ENCODE measurements around the gene CAPS. TPM values are rescaled to one million over a fixed set of nuclear protein-coding genes. Genes with fewer than 3 reads are reported as not detected.

The CAPS gene
- polyA plus RNA-seq, 2 of the 4 experiments (the other 2 are of a cell fraction), result 1.4 to 1.7 TPM

GRCh38 chr19:5918463-5919079 lies 4.5 kb downstream of the CAPS start:
- no peak for TF ChIP-seq HMGXB4 (CRISPR knock-in tag; IDR thresholded peaks at IDR 0.05; ENCODE audit: borderline replicate concordance)
- no peak for TF ChIP-seq NFE2L2 (conservative IDR thresholded peaks at IDR 0.05; ENCODE audit: low read length)
- TF ChIP-seq JUNB (IDR thresholded peaks at IDR 0.05), result no peak
- no peak for TF ChIP-seq KDM5A (IDR thresholded peaks at IDR 0.05)
- TF ChIP-seq ZC3H11A (IDR thresholded peaks at IDR 0.05), result no peak
- no peak for TF ChIP-seq RCOR1 (IDR thresholded peaks at IDR 0.05; ENCODE audit: low read depth, low read length)
- no peak for TF ChIP-seq RAD21 (conservative IDR thresholded peaks at IDR 0.05 in 1 of 2, IDR thresholded peaks at IDR 0.05 in 1 of 2)
- TF ChIP-seq POLR2AphosphoS2 (conservative IDR thresholded peaks at IDR 0.05; ENCODE audit: low read length), result no peak
- CTCF ChIA-PET, result interaction anchor here (0.6 kb wide), 1 partner anchor 72 kb away, joined by 3 read pairs; no protein-coding TSS in a partner anchor
- ATAC-seq, result no peak
- H3K4me2 ChIP-seq, result no peak overlapping the region
- H3K27ac ChIP-seq, result no peak overlapping the region
- no peak for DNase-seq (ENCODE audit: low read depth in 1 of 2, low spot score in 1 of 2)
- POLR2A ChIA-PET, result no interaction called here
- 97% methylated on average over 6 of the region's 20 CpGs for WGBS (ENCODE audit: missing lambda C conversion rate)
- no peak for FAIRE-seq
- H3K4me1 ChIP-seq, result peaks cover 15% of the 10 kb centered on the region
- no peak overlapping the region for H3K4me3 ChIP-seq
- no peaks in the 10 kb centered on the region for H3K9me3 ChIP-seq

GRCh38 chr19:5921516-5922160 lies 7.6 kb downstream of the CAPS start:
- DNase-seq (ENCODE audit: low read depth in 1 of 2, low spot score in 1 of 2) (no peak), ATAC-seq (no peak), FAIRE-seq (no peak)
- H3K27ac ChIP-seq, result no peak overlapping the region
- no peaks in the 10 kb centered on the region for H3K9me3 ChIP-seq
- CTCF ChIA-PET, result no interaction called here
- POLR2A ChIA-PET, result no interaction called here
- WGBS (ENCODE audit: missing lambda C conversion rate), result 94% methylated on average over 21 of the region's 21 CpGs
- TF ChIP-seq ZFP36 (IDR thresholded peaks at IDR 0.05; ENCODE audit: borderline replicate concordance, partially characterized antibody) (no peak), RARB (CRISPR knock-in tag; IDR thresholded peaks at IDR 0.05) (no peak), E2F6 (IDR thresholded peaks at IDR 0.05; ENCODE audit: borderline replicate concordance, low read depth) (no peak), GATA3 (IDR thresholded peaks at IDR 0.05; ENCODE audit: borderline replicate concordance) (no peak), JUN (IDR thresholded peaks at IDR 0.05) (no peak), ATOH8 (CRISPR knock-in tag; IDR thresholded peaks at IDR 0.05; ENCODE audit: low read depth) (no peak), RAD21 (conservative IDR thresholded peaks at IDR 0.05 in 1 of 2, IDR thresholded peaks at IDR 0.05 in 1 of 2) (no peak)
- no peak overlapping the region for H3K4me2 ChIP-seq
- H3K4me1 ChIP-seq, result no peaks in the 10 kb centered on the region
- H3K4me3 ChIP-seq, result no peak overlapping the region

GRCh38 chr19:5922161-5922545 lies 8.1 kb downstream of the CAPS start:
- H3K27ac ChIP-seq, result no peak overlapping the region
- no peak overlapping the region for H3K4me2 ChIP-seq
- no peak for FAIRE-seq
- DNase-seq (ENCODE audit: low read depth in 1 of 2, low spot score in 1 of 2), result no peak
- ChIA-PET CTCF (no interaction called here), POLR2A (no interaction called here)
- no peaks in the 10 kb centered on the region for H3K4me1 ChIP-seq
- no peak for ATAC-seq
- TF ChIP-seq EHMT2 (IDR thresholded peaks at IDR 0.05; ENCODE audit: low read depth), result no peak
- TF ChIP-seq HOXB13 (CRISPR knock-in tag; IDR thresholded peaks at IDR 0.05; ENCODE audit: low read depth), result no peak
- TF ChIP-seq CBX2 (IDR thresholded peaks at IDR 0.05; ENCODE audit: borderline replicate concordance, low read depth), result no peak
- no peak for TF ChIP-seq FOSB (CRISPR knock-in tag; IDR thresholded peaks at IDR 0.05)
- TF ChIP-seq EHF (CRISPR knock-in tag; IDR thresholded peaks at IDR 0.05), result no peak
- TF ChIP-seq FOXS1 (CRISPR knock-in tag; IDR thresholded peaks at IDR 0.05), result no peak
- no peak for TF ChIP-seq CEBPB (IDR thresholded peaks at IDR 0.05)
- no peak for TF ChIP-seq JUN (IDR thresholded peaks at IDR 0.05)
- no peak for TF ChIP-seq POLR2A (IDR thresholded peaks at IDR 0.05; ENCODE audit: low read length)
- no peak for TF ChIP-seq ZNF302 (CRISPR knock-in tag; IDR thresholded peaks at IDR 0.05)
- no peak for TF ChIP-seq CBX8 (IDR thresholded peaks at IDR 0.05)
- TF ChIP-seq MAZ (IDR thresholded peaks at IDR 0.05; ENCODE audit: borderline replicate concordance, low read depth, low read length), result no peak
- no peak for TF ChIP-seq HOXB5 (CRISPR knock-in tag; IDR thresholded peaks at IDR 0.05)
- no peak for TF ChIP-seq CTCF (IDR thresholded peaks at IDR 0.05)
- TF ChIP-seq HES2 (IDR thresholded peaks at IDR 0.05), result no peak
- H3K4me3 ChIP-seq, result no peak overlapping the region
- no peaks in the 10 kb centered on the region for H3K9me3 ChIP-seq
- 97% methylated on average over 12 of the region's 12 CpGs for WGBS (ENCODE audit: missing lambda C conversion rate)
